ENCODE measurements around the gene MCRIP1.

The MCRIP1 gene

GRCh38 chr17:81833921-81834830, 1.1 kb upstream of the MCRIP1 start:
- no peak for DNase-seq (ENCODE audit: low read depth)
- TF ChIP-seq CTCF (conservative IDR thresholded peaks at IDR 0.05; ENCODE audit: control insufficient read depth, insufficient read depth, low read depth, low read length): no peak
- H3K4me3 ChIP-seq (ENCODE audit: control insufficient read depth, low read depth, low read length): peak overlapping the region; percentile 68

- TF ChIP-seq CTCF (conservative IDR thresholded peaks at IDR 0.05; ENCODE audit: control insufficient read depth, insufficient read depth, low read depth, low read length): no peak
- DNase-seq (ENCODE audit: low read depth): peak; percentile 21
- peak overlapping the region; percentile 71 for H3K4me3 ChIP-seq (ENCODE audit: control insufficient read depth, low read depth, low read length)
These were observed 407 bp downstream of the MCRIP1 start for GRCh38 chr17:81832608-81833159.

GRCh38 chr17:81831957-81832607, 1.0 kb downstream of the MCRIP1 start:
- peak overlapping the region; percentile 71 for H3K4me3 ChIP-seq (ENCODE audit: control insufficient read depth, low read depth, low read length)
- peak; percentile 73 for DNase-seq (ENCODE audit: low read depth)
- no peak for TF ChIP-seq CTCF (conservative IDR thresholded peaks at IDR 0.05; ENCODE audit: control insufficient read depth, insufficient read depth, low read depth, low read length)

DNA sequence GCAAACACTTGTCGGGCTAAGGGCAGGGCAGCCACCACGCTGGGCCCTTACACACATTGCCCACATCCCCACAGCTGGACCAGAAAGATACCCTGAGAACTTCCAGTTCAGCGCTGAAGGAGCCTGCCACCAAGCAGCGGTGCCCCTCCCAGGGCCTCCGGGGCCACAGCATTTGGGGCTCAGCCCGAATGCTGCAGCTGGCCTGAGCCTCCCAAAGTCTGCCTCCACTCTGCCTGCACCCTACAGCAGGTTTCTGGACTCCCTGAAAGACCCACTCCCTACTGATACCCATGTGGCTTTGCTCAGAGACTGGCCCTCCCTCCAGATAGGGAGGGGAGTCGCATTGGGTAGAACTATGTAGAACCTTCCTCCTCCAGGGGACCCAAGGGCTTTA, 1.5 kb downstream of the MCRIP1 start:
- H3K4me3 ChIP-seq (ENCODE audit: control insufficient read depth, low read depth, low read length): peak overlapping the region; percentile 71

GRCh38 chr17:81829858-81830257, 3.2 kb downstream of the MCRIP1 start:
- H3K4me3 ChIP-seq (ENCODE audit: control insufficient read depth, low read depth, low read length): no peak overlapping the region
- no peak for DNase-seq (ENCODE audit: low read depth)

More for the DNA sequence above, 1.5 kb downstream of the MCRIP1 start:
- TF ChIP-seq CTCF (conservative IDR thresholded peaks at IDR 0.05; ENCODE audit: control insufficient read depth, insufficient read depth, low read depth, low read length): no peak
- no peak for DNase-seq (ENCODE audit: low read depth)

More at GRCh38 chr17:81829858-81830257, 3.2 kb downstream of the MCRIP1 start:
- no peak for TF ChIP-seq CTCF (conservative IDR thresholded peaks at IDR 0.05; ENCODE audit: control insufficient read depth, insufficient read depth, low read depth, low read length)
